Measurements from ENCODE around the gene CNTNAP1. TPM values are rescaled to one million over a fixed set of nuclear protein-coding genes. Genes with fewer than 3 reads are reported as not detected.

Gene CNTNAP1
- total RNA-seq, 3 donors from 2014 or later = 1.4 to 37.4 (median 7.1) TPM

DNA sequence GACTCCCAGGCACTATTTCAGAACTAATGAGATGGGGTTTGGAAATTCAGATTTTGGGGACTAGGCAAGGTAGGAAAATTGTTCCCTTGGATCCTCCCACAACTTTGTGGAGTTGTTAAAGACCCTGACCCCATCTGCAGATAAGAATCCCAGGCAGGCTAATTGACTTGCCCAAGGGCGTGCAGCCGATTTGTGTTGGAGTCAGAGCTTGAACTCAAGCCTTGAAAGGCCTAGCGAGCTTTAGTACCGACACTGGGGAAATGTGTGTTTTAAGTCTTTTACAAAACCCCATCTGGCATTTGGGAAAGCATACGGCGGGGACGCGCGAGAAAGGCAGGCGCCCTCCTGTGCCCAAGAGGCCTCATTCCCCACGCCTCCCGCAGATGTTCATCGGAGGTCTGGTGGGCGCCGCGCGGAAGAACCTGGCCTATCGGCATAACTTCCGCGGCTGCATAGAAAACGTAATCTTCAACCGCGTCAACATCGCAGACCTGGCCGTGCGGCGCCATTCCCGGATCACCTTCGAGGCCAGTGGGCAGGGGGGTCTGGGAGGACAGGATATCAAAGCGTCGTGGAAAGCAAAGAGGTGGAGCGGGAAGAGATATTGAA is 4.3 kb downstream of the CNTNAP1 start:
- no peaks in the 10 kb centered on the region for H3K9me3 ChIP-seq
- DNase-seq = no peak
- no peak for ATAC-seq
- peaks cover 26% of the 10 kb centered on the region for H3K4me1 ChIP-seq (ENCODE audit: low read depth)
- intact Hi-C loops (cut with DNase I, micrococcal nuclease) = no loop called here
- H3K36me3 ChIP-seq (ENCODE audit: low read depth) = no peaks in the 10 kb centered on the region
- TF ChIP-seq, protein P1, sequence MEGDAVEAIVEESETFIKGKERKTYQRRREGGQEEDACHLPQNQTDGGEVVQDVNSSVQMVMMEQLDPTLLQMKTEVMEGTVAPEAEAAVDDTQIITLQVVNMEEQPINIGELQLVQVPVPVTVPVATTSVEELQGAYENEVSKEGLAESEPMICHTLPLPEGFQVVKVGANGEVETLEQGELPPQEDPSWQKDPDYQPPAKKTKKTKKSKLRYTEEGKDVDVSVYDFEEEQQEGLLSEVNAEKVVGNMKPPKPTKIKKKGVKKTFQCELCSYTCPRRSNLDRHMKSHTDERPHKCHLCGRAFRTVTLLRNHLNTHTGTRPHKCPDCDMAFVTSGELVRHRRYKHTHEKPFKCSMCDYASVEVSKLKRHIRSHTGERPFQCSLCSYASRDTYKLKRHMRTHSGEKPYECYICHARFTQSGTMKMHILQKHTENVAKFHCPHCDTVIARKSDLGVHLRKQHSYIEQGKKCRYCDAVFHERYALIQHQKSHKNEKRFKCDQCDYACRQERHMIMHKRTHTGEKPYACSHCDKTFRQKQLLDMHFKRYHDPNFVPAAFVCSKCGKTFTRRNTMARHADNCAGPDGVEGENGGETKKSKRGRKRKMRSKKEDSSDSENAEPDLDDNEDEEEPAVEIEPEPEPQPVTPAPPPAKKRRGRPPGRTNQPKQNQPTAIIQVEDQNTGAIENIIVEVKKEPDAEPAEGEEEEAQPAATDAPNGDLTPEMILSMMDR (IDR thresholded peaks at IDR 0.05) = no peak
- no peak overlapping the region for H3K4me3 ChIP-seq

DNA sequence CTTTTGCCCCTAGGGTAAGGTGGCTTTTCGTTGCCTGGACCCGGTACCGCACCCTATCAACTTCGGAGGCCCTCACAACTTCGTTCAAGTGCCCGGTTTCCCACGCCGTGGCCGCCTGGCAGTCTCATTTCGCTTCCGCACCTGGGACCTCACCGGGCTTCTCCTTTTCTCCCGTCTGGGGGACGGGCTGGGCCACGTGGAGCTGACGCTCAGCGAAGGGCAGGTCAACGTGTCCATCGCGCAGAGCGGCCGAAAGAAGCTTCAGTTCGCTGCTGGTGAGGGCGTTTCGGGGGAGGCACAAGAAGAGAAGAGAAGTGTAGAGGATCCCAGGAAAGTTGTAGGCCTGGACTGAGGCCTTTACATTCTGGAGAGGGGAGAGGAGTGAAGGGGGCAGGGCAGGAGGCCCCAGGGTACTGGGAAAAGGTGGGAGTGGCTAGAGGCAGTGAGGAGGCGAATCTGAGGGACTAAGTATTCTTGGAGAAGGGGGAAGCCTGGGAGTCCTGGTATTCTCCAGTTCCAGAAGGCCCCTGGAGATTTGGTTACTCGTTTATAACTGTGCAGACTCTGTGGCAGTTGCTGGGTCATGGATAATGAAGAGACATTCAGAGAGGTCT is 5.5 kb downstream of the CNTNAP1 start:
- intact Hi-C loops (cut with DNase I, micrococcal nuclease) = no loop called here
- ATAC-seq = no peak

DNA sequence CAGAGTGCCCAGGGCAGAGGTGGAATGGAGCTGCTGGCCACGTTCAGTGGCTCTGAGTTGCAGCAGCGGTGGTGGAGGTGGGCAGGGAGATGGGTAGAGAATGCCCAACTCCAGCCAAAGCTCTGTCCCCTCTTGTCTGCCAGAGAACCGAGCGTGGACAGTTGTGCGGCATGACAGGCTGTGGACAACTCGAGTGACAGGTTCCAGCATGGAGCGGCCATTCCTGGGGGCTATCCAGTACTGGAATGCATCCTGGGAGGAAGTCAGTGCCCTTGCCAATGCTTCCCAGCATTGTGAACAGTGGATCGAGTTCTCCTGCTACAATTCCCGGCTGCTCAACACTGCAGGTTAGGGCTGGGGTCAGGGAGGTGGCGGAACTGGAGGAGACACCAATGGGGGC is 8.3 kb downstream of the CNTNAP1 start:
- no peak for ATAC-seq
- Histone ChIP-seq H3K36me3 (ENCODE audit: low read depth) (no peaks in the 10 kb centered on the region), H3K4me3 (no peak overlapping the region), H3K4me1 (ENCODE audit: low read depth) (no peaks in the 10 kb centered on the region), H3K9me3 (no peaks in the 10 kb centered on the region)
- DNase-seq = no peak
- intact Hi-C loops (cut with DNase I, micrococcal nuclease) = no loop called here
- TF ChIP-seq, protein P1 (IDR thresholded peaks at IDR 0.05) = no peak

More for the DNA sequence above, 5.5 kb downstream of the CNTNAP1 start:
- no peaks in the 10 kb centered on the region for H3K9me3 ChIP-seq
- no peak overlapping the region for H3K4me3 ChIP-seq
- TF ChIP-seq, protein P1 (IDR thresholded peaks at IDR 0.05) = no peak
- H3K36me3 ChIP-seq (ENCODE audit: low read depth) = no peaks in the 10 kb centered on the region
- peaks cover 17% of the 10 kb centered on the region for H3K4me1 ChIP-seq (ENCODE audit: low read depth)
- no peak for DNase-seq

DNA sequence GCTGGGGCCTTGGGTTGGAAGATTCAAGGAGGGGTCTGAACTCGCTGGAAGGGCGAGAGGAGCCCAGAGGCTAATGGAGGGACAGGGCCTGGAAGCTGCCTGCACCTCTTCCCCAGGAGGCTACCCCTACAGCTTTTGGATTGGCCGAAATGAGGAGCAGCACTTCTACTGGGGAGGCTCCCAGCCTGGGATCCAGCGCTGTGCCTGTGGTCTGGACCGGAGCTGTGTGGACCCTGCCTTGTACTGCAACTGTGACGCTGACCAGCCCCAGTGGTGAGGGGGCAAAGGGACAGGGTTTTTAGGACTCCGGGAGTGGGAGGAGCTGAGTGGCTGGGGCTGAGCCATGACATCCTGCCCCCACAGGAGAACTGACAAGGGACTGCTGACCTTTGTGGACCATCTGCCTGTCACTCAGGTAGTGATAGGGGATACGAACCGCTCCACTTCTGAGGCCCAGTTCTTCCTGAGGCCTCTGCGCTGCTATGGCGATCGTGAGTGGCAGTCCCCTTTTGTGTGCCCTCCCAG is 8.8 kb downstream of the CNTNAP1 start:
- intact Hi-C loops (cut with DNase I, micrococcal nuclease) = no loop called here
- H3K36me3 ChIP-seq (ENCODE audit: low read depth) = no peaks in the 10 kb centered on the region
- H3K9me3 ChIP-seq = no peaks in the 10 kb centered on the region
- ATAC-seq (no peak), DNase-seq (no peak)
- H3K4me3 ChIP-seq = no peak overlapping the region
- H3K4me1 ChIP-seq (ENCODE audit: low read depth) = no peaks in the 10 kb centered on the region
- TF ChIP-seq, protein P1 (IDR thresholded peaks at IDR 0.05) = no peak

DNA sequence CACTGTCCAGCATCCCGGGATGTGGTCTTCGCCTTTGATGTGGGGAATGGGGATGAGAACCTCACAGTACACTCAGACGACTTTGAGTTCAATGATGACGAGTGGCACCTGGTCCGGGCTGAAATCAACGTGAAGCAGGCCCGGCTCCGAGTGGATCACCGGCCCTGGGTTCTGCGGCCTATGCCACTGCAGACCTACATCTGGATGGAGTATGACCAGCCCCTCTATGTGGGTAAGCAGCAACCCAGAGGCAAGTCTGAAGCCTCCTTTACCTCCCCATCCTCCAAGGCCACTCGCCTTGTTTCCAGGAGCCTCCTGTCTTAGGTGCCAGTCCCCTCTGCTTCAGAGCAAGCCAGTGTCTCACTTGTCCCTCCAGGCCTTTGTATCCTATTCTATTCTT is 10.2 kb downstream of the CNTNAP1 start:
- intact Hi-C loops (cut with DNase I, micrococcal nuclease) = no loop called here
- Histone ChIP-seq H3K4me1 (ENCODE audit: low read depth) (no peaks in the 10 kb centered on the region), H3K4me3 (no peak overlapping the region), H3K36me3 (ENCODE audit: low read depth) (no peaks in the 10 kb centered on the region), H3K9me3 (no peaks in the 10 kb centered on the region)
- DNase-seq (no peak), ATAC-seq (no peak)
- TF ChIP-seq, protein P1 (IDR thresholded peaks at IDR 0.05) = no peak
